ENCODE data around the gene TNIK.

The TNIK gene

GRCh38 chr3:171459942-171460724 is at the start of gene TNIK:
Gene TNIK, minus strand, starts transcription at chr3:171460405. Its CDS starts 342 bp downstream, at chr3:171460063.
- peak; percentile 91 to 92 for DNase-seq (ENCODE audit: low read depth in 2 of 2)

- DNase-seq (ENCODE audit: low read depth in 2 of 2): no peak
Observed at GRCh38 chr3:171508676-171509075, 48.5 kb upstream of the TNIK start.

GRCh38 chr3:171508206-171508605 is 48.0 kb upstream of the TNIK start:
- no peak for DNase-seq (ENCODE audit: low read depth in 2 of 2)

- no peak for DNase-seq (ENCODE audit: low read depth in 2 of 2)
Observed at GRCh38 chr3:171506743-171507319, 46.6 kb upstream of the TNIK start.

- no peak for DNase-seq (ENCODE audit: low read depth in 2 of 2)
Observed at GRCh38 chr3:171505822-171506333, 45.7 kb upstream of the TNIK start.

- DNase-seq (ENCODE audit: low read depth in 2 of 2): no peak
Observed at GRCh38 chr3:171504376-171504775, 44.2 kb upstream of the TNIK start.

- DNase-seq (ENCODE audit: low read depth in 2 of 2): no peak
Observed at GRCh38 chr3:171503817-171504216, 43.6 kb upstream of the TNIK start.

- no peak for DNase-seq (ENCODE audit: low read depth in 2 of 2)
Observed at GRCh38 chr3:171498921-171499320, 38.7 kb upstream of the TNIK start.

- DNase-seq (ENCODE audit: low read depth in 2 of 2): no peak
Observed at GRCh38 chr3:171497468-171497867, 37.3 kb upstream of the TNIK start.

GRCh38 chr3:171495413-171495812 is 35.2 kb upstream of the TNIK start:
- DNase-seq (ENCODE audit: low read depth in 2 of 2): no peak

- no peak for DNase-seq (ENCODE audit: low read depth in 2 of 2)
Observed at GRCh38 chr3:171494457-171495109, 34.4 kb upstream of the TNIK start.

GRCh38 chr3:171491361-171491760 is 31.2 kb upstream of the TNIK start:
- no peak for DNase-seq (ENCODE audit: low read depth in 2 of 2)

- DNase-seq (ENCODE audit: low read depth in 2 of 2): no peak
Observed at GRCh38 chr3:171490901-171491300, 30.7 kb upstream of the TNIK start.

- no peak for DNase-seq (ENCODE audit: low read depth in 2 of 2)
Observed at GRCh38 chr3:171489348-171489747, 29.1 kb upstream of the TNIK start.

GRCh38 chr3:171488479-171488878 is 28.3 kb upstream of the TNIK start:
- DNase-seq (ENCODE audit: low read depth in 2 of 2): no peak

- DNase-seq (ENCODE audit: low read depth in 2 of 2): no peak
Observed at GRCh38 chr3:171487382-171487781, 27.2 kb upstream of the TNIK start.

- no peak for DNase-seq (ENCODE audit: low read depth in 2 of 2)
Observed at GRCh38 chr3:171485338-171485737, 25.1 kb upstream of the TNIK start.

- no peak for DNase-seq (ENCODE audit: low read depth in 2 of 2)
Observed at GRCh38 chr3:171481011-171481410, 20.8 kb upstream of the TNIK start.

GRCh38 chr3:171480526-171480925 is 20.3 kb upstream of the TNIK start:
- no peak for DNase-seq (ENCODE audit: low read depth in 2 of 2)

GRCh38 chr3:171476532-171477102 is 16.4 kb upstream of the TNIK start:
- no peak for DNase-seq (ENCODE audit: low read depth in 2 of 2)

GRCh38 chr3:171472552-171472951 is 12.3 kb upstream of the TNIK start:
- DNase-seq (ENCODE audit: low read depth in 2 of 2): no peak

GRCh38 chr3:171470714-171471227 is 10.6 kb upstream of the TNIK start:
- DNase-seq (ENCODE audit: low read depth in 2 of 2): no peak

Measured in activated CD4-positive, alpha-beta T cell treated with anti-CD3 and anti-CD28 coated beads for 24 hours (primary cell).